ENCODE results near the gene WWC1.
"Not testable (repeated sequence)": the region's sequence is repeated elsewhere in the genome, so short reads cannot be mapped to it uniquely, and the experiment has no call there.

The WWC1 gene

GRCh38 chr5:168339109-168339771 is 47.8 kb downstream of the WWC1 start:
- DNase-seq = no peak

DNA sequence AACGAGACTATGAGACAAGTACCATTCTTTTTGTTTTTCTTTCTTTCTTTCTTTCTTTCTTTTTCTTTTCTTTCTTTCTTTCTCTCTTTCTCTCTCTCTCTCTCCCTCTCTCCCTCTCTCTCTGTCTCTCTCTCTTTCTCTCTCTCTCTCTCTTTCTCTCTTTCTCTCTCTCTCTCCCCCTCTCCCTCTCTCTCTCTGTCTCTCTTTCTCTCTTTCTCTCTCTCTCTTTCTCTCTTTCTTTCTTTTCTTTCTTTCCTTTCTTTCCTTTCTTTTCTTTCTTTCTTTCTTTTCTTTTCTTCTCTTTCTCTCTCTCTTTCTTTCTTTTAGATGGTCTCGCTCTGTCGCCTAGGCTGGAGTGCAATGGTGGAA is 48.3 kb downstream of the WWC1 start:
- not testable (repeated sequence) for DNase-seq

- no peak for DNase-seq
Observed at GRCh38 chr5:168340487-168340886, 49.0 kb downstream of the WWC1 start.

- DNase-seq = no peak
Observed at GRCh38 chr5:168341178-168341577, 49.7 kb downstream of the WWC1 start.

- peak; percentile 54 for DNase-seq
Observed at GRCh38 chr5:168342151-168342825, 50.8 kb downstream of the WWC1 start.

GRCh38 chr5:168342985-168343384 is 51.5 kb downstream of the WWC1 start:
- no peak for DNase-seq

DNA sequence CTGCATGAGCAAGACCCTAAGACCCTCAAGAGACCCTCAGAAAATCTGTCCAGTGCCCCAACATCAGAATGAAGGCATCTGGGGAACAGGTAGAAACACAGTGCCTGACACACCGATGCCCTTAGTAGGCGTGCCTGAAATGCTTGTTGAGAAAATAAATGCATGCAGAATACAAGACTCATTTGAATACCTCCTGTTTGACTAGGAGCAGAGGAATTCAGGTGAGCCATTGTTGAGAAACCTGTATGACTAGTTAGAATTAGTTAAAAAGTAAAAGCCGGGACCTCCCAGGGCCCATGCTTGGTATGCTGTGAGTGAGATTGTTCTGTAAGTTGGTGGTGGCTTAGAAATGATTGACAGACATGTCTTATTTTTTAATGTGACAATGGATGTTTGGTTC is 55.0 kb downstream of the WWC1 start:
- no peak for DNase-seq

GRCh38 chr5:168347368-168348083 is 56.1 kb downstream of the WWC1 start:
- DNase-seq = no peak

- DNase-seq = no peak
Observed at GRCh38 chr5:168348084-168348414, 56.6 kb downstream of the WWC1 start.

DNA sequence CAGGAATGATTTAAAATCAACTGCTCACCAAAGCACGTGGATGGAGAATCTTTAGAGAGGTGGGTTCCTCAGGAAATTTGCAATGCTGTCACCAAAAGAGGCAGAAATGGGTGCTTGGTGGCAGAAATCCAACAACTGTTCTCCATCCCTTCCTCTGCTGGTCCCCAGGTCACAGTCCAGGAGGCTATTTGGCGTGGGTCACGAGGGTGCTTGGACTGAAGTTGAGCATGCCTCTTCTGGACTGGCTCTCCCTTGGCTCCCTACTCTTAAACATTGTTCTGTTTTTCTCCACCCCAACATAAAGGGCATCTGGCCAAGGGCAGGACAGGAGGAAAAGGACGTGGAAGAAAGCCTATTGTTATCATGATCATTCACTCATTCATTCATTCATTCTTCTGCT is 58.9 kb downstream of the WWC1 start:
- DNase-seq = no peak

- DNase-seq = no peak
Observed at GRCh38 chr5:168353216-168353957, 61.9 kb downstream of the WWC1 start.

DNA sequence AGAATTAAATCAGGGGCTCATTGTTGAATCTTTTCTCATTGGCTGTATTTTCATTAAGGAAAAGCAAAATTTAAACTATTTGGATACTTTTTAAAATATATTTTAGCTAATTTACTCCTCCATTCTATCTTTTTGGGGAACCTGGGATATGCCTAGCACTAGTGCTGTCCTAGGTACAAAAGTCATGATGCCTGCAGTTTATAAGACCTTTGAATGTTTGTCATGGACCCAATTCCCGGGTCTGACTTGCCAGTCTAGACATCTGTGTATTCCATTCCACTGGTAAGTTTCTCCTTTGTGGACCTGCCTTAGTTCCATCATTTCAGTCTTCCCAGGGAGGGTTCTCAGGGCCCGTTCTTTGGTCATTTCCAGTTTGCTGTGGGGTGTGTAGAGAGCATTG is 63.0 kb downstream of the WWC1 start:
- DNase-seq = no peak

- DNase-seq = no peak
Observed at GRCh38 chr5:168356171-168356570, 64.7 kb downstream of the WWC1 start.

DNA sequence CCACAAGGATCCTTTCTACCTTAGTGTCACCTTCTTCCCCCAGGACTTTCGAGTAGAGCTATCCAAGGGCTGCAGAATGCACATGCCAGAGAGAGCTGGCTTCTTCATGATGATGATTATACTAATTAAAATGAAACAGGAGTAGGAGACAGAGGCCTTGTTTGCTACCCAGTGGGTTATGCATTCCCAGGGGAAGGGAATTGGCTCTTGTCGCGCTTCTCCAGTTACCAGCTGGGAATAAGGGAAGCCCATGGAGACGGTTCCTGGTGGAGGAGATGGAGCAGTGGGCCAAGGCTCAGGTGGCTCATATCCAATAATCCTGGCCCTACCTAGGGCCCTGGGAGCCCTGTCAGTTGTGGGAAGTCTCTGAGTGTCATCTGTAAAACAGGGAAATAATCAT is 65.1 kb downstream of the WWC1 start:
- no peak for DNase-seq

- peak; percentile 44 for DNase-seq
Observed at GRCh38 chr5:168357876-168358275, 66.4 kb downstream of the WWC1 start.

DNA sequence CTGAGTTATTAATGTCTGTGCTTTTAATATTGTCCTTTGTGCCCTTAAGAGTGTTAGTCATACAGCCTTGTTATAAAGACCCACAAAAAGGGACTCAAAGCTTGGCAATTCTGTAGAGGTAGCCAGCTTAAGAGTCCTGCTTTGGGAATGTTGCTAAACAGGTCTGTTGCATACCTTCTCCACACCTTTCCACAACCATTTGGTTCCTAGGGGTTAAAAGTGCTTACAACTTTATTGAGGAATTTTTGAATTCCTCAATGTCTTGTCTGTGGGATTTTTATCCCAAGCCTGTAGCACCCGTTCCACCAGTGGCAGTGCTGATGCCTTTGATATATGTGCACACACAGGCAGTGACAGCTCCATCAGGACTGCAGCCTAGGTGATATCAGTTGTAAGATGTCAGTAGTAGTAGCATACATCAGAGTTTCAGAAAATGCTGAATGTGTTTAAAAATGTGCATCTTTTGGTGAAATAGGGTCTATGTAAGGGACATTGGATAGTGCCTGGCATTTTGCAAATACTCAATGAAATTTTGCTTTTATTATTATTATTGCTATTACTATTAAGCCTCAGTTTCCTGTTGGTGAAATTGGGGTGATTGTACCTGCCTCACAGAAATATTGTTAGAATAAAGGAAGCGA is 68.5 kb downstream of the WWC1 start:
- no peak for DNase-seq

DNA sequence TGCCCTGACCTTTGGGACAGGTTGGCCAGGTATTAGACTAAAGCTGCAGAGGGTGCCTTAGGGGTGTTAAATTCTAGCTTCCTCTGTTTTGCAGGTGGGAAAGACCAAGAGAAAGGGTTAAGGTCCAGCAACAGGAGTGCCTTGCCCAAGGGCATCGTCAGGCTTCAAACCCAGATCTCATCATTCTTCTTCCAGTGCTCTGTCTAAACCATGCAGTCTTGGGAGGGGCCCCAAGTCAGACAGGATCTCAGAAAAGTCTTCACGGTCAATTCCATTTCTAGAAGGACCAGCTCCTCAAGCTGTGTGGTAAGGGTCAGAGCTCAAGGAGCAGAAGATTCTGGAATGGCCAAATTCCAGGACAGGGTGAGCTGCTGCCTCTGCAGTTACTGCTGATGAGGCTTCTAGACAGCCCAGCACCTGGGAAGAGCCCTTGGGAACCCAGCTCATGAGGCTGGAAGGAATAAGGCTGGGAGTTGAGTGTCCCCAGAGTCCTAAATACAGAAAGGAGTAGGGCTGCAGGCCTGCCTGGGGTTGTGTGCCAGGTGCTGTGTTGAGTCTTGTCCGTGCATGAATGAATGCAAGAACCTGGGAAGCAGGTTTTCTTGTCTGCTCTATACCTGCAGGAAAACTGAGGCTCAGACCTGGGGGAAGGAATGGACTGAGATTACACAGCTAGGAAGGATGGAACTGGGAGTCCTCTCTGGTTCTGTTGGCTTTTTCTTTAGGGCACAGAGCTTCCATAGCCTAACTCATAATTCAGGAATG is 69.3 kb downstream of the WWC1 start:
- DNase-seq = no peak

GRCh38 chr5:168362097-168362885 is 70.8 kb downstream of the WWC1 start:
- DNase-seq = no peak

GRCh38 chr5:168364151-168364661 is 72.8 kb downstream of the WWC1 start:
- peak; percentile 76 for DNase-seq

GRCh38 chr5:168364750-168365550 is 73.5 kb downstream of the WWC1 start:
- peak; percentile 42 for DNase-seq

Measured in fibroblast of skin of scalp (primary cell).